HT1080 (cell line): Measurements from ENCODE around the gene MAGI2. TPM values are rescaled to one million over a fixed set of nuclear protein-coding genes. Genes with fewer than 3 reads are reported as not detected.
A peak's percentile ranks its signal among the peaks of the same experiment; 100 is the strongest.
"Not testable (repeated sequence)": the region's sequence is repeated elsewhere in the genome, so short reads cannot be mapped to it uniquely, and the experiment has no call there.

Source experiments
- DNase-seq: peaks from one replicate; pipeline ENCODE4 v3.0.0-alpha.2; 2015; ENCODE audit warnings: low read depth
- total RNA-seq: library from RNA; depleted of rRNA; stranded (reverse); fragments of >200 nt; shearing (Covaris generic); gene quantifications from 2 replicates; pipeline ENCODE4 v1.2.3, GENCODE V29; 2014

The MAGI2 gene
- total RNA-seq, 1 experiment from 2014 or later: 0.39 TPM

DNA sequence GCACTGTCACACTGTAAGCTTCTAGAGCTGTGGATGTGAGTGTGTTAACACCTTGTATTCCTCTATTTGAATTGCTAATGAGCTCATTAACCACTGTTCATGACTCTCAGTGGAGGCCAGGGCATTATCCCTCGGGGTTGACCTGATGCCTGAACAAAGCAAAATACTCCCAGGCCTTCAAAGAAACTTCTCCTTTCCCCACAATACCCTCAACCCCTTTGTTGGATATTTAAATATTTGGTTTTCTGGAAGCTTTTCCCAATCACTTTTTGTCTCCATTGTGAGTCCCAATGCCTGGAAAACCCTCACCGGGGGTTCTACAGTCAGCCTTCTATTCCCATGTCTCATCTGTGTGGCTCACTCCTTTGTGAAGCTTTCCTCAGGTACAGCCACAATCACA lies 874.8 kb downstream of the MAGI2 start:
- no peak for DNase-seq

GRCh38 chr7:78577174-78577952 lies 876.1 kb downstream of the MAGI2 start:
- DNase-seq: not testable (repeated sequence)

- DNase-seq: peak; percentile 55
Measured at GRCh38 chr7:78576236-78576635, 877.2 kb downstream of the MAGI2 start.

DNA sequence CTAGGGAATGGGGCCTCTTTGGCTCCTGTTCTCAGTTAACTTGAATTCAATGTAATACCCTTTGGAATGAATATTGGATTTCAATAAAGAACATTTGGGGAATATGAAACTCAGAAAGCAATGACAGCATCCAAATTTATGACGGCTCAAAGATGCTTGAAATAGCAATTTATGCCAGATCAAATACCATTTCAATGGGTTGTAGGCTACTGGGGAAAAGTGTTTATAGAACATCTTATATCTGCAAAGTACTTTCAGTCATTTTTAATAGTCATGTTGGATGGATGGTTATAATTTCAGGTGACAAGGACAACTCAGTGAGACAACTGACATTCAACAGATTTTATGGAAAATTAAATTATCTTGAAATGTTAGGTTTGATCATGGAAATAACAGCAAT lies 882.2 kb downstream of the MAGI2 start:
- no peak for DNase-seq

GRCh38 chr7:78568690-78569089 lies 884.8 kb downstream of the MAGI2 start:
- DNase-seq: no peak

- DNase-seq: no peak
Measured at GRCh38 chr7:78567836-78568235, 885.6 kb downstream of the MAGI2 start.

DNA sequence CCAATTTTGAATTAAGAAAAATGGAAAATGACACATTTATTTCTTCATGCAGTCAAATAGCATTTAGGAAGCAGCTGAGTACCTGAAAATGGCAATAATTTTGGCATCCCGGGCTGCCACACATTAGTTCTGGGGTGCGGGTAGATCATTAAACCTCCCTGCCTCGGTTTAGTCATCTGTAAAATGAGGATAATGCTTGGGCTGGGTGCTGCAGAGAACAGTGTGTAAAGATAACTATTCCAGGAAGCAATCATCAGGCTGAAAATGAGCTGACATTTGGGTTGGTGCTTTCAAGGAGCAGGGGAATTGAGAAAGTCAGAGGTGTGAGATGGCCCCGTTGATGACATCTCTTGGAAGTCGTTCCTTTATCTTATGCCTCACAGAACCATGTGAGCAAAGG lies 887.7 kb downstream of the MAGI2 start:
- no peak for DNase-seq

DNA sequence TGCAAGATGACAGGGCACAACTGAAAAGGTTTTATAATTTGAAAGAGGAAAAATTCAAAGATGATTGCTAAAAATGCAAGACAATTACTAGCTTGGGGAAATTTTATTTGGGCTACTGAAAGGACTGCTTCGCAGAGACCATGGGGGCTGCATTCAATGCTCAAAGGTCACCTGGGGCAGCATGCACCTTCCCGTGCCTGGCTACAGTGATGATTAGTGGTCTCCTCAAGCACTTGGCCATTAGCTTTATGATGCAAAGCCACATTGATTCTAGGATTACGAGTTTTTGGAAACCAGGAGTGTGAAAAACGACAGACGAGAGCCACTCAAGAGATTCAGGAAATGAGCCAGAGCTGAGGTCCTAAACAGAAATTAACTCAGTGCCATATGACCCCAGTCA lies 890.3 kb downstream of the MAGI2 start:
- DNase-seq: no peak

GRCh38 chr7:78562191-78562590 lies 891.3 kb downstream of the MAGI2 start:
- DNase-seq: no peak

- peak; percentile 15 for DNase-seq
Measured at GRCh38 chr7:78558566-78558965, 894.9 kb downstream of the MAGI2 start.

DNA sequence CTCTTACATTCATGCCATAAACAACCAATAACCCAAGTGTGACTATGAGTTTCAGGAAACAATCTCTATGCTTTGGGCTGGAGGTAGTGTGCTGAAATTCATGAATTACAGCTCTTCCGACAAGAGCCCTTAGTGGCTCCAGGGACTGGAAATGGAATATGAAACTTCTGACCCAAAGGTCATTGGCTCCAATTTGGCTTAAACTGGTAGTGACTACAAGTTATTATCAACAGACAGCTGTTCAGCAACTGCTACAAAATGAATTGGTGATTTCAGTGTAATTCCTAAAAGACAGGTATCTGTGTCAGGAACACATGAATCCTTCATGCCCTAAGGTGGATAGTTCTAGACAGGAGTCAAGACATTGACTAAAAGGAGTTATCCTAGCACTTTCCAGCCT lies 909.5 kb downstream of the MAGI2 start:
- DNase-seq: no peak

- no peak for DNase-seq
Measured at GRCh38 chr7:78542981-78543380, 910.5 kb downstream of the MAGI2 start.

DNA sequence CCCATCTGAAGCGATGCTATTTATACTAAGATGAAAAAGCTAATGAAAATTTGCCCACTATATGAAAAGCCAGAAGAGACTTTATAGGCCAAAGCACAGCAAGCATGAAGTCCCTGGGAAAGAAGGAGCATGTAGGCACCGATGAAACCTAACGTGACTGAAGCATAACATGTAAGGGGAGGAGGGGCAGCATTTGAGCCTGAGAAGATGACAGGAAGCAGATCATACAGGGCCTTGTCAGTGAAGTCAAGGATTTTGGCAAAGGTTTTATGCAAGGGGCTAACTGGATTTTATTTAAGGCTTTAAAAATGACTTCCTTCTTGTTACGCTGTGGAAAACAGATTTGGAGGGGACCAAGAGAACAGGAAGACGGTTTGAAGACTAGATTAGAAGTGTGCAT lies 910.9 kb downstream of the MAGI2 start:
- no peak for DNase-seq

DNA sequence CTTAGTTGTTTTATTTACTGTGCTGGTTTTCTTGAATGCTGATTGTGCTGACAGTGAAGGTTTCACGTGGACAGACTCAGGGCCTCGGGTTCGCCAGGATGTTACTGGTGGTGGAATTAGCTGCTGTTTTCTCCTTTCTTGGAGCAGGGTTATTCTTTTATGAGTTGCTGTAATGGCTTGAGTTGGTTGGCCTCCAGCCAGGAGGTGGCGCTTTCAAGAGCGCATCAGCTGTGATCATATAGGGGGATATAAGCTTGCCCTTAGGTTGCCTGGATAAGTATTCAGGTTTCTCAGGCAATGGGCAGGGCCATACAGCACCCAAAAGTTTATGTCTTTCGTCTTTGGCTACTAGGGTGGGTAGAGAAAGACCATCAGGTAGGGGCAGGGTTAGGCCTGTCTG lies 913.6 kb downstream of the MAGI2 start:
- no peak for DNase-seq

DNA sequence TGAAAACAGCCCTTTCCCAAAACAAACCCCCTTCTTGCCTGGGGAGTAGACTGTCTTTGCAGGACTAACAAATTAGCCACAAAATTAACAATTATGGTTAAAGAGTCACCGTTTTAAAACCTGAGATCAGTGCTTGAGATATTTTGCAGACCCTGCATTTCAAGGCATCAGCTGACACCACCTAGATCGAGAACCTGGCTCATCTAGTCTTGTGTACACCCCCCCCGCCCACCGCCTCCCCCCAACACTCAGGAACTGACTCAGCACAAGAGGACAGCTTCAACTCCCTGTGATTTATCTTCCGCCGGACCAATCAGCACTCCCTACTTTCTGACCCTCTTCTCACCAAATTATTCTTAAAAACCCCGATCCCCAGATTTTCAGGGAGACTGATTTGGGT lies 917.8 kb downstream of the MAGI2 start:
- DNase-seq: no peak

DNA sequence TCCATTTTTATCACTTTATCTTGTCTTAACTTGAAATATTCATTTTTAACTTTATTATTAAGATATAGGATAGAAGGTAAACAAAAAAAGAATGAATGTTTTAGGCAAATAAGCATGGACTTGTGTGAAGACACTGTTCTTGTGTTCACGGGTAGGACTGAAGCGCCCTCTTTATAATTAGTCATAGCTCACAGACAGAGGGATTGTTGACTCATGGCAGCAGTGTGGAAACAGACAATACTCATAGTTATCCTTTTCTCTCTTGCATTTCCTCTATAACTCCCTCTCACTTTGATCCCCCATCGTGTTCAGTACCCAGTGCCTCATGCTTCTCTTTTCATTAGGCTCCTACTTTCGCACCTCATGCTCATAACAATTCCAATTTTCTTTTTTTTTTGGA lies 923.1 kb downstream of the MAGI2 start:
- DNase-seq: peak; percentile 85

- DNase-seq: no peak
Measured at GRCh38 chr7:78529392-78529791, 924.1 kb downstream of the MAGI2 start.

GRCh38 chr7:78528964-78529363 lies 924.5 kb downstream of the MAGI2 start:
- no peak for DNase-seq

DNA sequence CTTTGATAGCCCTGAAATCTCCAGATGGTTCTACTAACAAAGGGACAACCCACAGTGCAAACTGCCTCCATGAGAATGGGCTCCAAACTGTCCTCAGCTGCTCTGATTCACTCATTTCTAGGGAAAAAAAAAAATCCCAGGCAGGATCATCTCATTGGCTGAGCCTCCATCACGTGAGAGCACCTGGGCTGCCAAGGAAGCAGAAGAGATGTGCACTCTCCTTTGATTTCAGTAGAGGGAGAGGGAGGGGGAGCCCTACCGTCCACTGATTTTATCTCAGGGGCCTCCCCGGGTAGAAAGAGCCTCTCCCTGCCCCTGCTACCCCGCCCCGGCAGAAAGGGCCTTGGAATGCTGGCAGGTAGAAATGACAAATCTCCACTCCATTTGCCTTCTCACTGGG lies 929.5 kb downstream of the MAGI2 start:
- peak; percentile 17 for DNase-seq

DNA sequence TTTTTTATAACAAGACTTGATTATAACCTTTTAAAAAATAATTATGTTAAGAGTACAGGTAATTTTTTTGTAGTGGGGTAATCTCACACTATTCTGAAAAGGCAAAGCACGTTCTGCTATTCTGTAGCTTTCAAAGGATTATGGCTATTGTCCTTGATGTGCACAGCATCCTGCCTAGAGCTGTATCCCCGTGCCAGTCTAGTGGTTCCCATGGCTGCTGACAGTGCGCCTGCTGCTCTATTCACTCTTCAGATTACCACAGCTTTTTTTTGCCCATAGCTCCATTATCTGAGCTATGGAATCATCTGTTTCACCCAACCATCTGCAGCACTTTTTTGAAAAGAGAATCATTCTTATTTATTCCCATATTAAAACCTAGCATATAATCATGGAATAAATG lies 931.5 kb downstream of the MAGI2 start:
- no peak for DNase-seq

GRCh38 chr7:78516450-78516849 lies 937.0 kb downstream of the MAGI2 start:
- DNase-seq: no peak

DNA sequence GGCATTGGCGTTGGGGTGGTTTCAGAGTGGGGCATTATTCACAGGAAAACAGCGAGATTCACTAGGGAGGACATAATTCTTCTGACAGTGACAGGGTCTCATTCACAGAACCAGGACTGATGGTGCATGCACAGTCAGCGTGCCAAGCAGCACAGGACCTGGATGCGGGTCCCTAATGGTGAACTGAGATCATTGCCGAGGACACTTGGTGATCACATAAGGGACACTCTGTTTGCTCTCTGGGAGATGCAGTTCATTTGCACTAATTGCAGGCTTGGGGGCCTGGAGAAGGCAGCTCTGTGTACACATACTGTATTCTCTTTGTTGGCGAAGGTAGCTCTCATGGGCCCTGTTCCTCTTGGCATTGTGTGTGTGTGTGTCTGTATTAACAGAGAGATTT lies 938.8 kb downstream of the MAGI2 start:
- no peak for DNase-seq

- DNase-seq: peak; percentile 15
Measured at GRCh38 chr7:78510580-78511188, 942.8 kb downstream of the MAGI2 start.
